ENCODE measurements around the gene KLF1. TPM values are rescaled to one million over a fixed set of nuclear protein-coding genes. Genes with fewer than 3 reads are reported as not detected.

The KLF1 gene
- total and polyA plus RNA-seq, 4 experiments from 2014 or later = not detected

DNA sequence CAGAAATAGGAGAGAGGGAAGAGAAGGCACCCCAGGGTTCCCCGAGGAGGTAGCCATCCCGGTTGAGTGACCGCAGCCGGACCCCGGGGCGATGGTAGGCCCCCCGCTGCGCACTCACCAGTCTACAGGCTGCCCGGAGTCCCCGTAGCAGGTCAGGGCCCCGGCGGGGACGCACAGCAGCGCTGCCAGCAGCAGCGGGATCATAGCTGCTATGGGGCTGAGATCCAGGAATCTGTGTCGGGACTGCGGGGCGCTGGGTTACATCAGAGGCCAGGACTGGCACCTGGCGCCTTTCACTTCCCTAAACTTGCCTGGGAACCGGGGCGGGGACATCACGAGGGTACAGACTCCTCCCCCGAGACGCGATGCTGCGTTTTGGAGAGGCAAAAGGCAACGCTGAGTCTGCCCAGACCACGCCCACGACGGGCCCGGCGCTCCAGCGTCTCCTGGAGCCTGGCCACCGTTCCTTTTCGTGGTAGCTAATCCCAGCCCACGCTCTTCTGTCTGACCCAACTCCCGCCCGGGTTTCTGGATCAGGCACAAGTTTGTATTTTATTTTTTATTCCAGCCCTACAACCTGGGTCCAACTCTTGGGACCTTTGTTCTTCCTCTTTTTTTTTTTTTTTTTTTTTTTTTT lies 5.7 kb downstream of the KLF1 start, which contains the start of gene DNASE2:
Gene DNASE2, minus strand, starts transcription at position 278 of the 637 bp plus-strand sequence. Its CDS starts 74 bp downstream, at position 204.
- Mint-ChIP-seq H3K4me1 (peaks cover 10 to 46% (median 23%) of the 10 kb centered on the region in 4 donors), H3K27me3 (no peaks in the 10 kb centered on the region), H3K27ac (peak within 1 kb of the TSS; percentile 85 to 96 (median 93)), H3K4me3 (peak within 1 kb of the TSS; percentile 88 to 92 (median 89)), H3K36me3 (peaks cover 0 to 19% of the 10 kb centered on the region in 2 donors), H3K9me3 (peaks cover 0 to 4% (median 0%) of the 10 kb centered on the region in 8 donors)
- H3K4me1 ChIP-seq (ENCODE audit: insufficient read depth, low read length) = peaks cover 29% of the 10 kb centered on the region
- peaks cover 11% of the 10 kb centered on the region for H3K36me3 ChIP-seq (ENCODE audit: insufficient read depth, low read length)
- POLR2A ChIA-PET (ENCODE audit: partially characterized antibody) = interaction anchor here (0.6 to 2.4 kb wide), 10 partner anchors 9 to 386 kb away, joined by 3 to 20 read pairs (median 4); partner anchors contain the start of genes GCDH and HOOK2
- CTCF ChIA-PET (ENCODE audit: partially characterized antibody) = interaction anchor here (0.7 to 9.0 kb wide), 10 partner anchors 9 to 96 kb away, joined by 3 to 166 read pairs (median 6); partner anchors contain the start of gene GCDH
- H3K27ac ChIP-seq (ENCODE audit: low read depth, low read length) = peak within 1 kb of the TSS; percentile 66
- H3K27me3 ChIP-seq (ENCODE audit: insufficient read depth, low read length) = no peaks in the 10 kb centered on the region
- intact Hi-C loops (cut with micrococcal nuclease) = loop anchor here (1.0 to 5.0 kb wide), 2 partner anchors 9 to 36 kb away; partner anchors contain the start of gene SYCE2
- H3K9me3 ChIP-seq (ENCODE audit: control insufficient read depth in 1 of 2, low read length in 2 of 2) = no peaks in the 10 kb centered on the region
- H3K4me3 ChIP-seq (ENCODE audit: low read length in 2 of 2) = peak within 1 kb of the TSS; percentile 73 to 76
- peak; percentile 80 to 91 (median 84) for DNase-seq

DNA sequence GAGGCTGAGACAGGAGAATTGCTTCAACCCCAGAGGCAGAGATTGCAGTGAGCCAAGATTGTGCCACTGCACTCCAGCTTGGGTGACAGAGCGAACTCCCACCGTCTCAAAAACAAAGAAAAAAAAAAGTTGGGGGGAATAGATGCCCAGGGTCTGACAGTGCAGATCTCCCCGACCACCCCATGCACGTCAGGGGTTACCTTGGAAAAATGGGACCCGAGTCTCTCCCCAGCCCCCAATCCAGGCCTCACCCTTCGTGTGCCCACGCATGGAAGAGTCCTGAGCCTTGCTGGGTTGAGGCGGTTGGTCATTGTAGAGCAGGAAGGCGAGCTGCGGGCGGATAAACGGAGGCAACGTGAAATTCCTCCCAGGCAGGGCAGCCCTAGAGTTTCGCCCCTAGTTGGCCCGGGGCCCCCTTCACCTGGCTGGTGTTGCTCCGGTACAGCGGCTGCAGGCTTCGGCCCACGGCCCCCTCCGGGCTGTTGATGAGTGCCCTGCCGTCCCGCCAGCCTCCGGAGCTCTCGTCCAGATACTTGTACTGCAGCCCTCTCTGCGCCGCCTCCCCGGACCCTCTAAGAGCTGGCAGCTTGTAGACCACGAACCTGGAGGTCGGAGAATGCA lies 6.3 kb downstream of the KLF1 start:
- CTCF ChIA-PET (ENCODE audit: partially characterized antibody) = interaction anchor here (0.7 to 9.0 kb wide), 7 partner anchors 8 to 97 kb away, joined by 3 to 166 read pairs (median 10); partner anchors contain the start of gene GCDH
- H3K4me1 Mint-ChIP-seq = peaks cover 10 to 44% (median 22%) of the 10 kb centered on the region in 4 donors
- Histone ChIP-seq H3K27me3 (ENCODE audit: insufficient read depth, low read length) (no peaks in the 10 kb centered on the region), H3K9me3 (ENCODE audit: control insufficient read depth in 1 of 2, low read length in 2 of 2) (no peaks in the 10 kb centered on the region), H3K36me3 (ENCODE audit: insufficient read depth, low read length) (peaks cover 11% of the 10 kb centered on the region), H3K27ac (ENCODE audit: low read depth, low read length) (peak overlapping the region; percentile 66), H3K4me3 (ENCODE audit: low read length in 2 of 2) (peak overlapping the region; percentile 73 to 76), H3K4me1 (ENCODE audit: insufficient read depth, low read length) (peaks cover 23% of the 10 kb centered on the region)
- H3K4me3 Mint-ChIP-seq = peak overlapping the region; percentile 88 to 92 (median 89)
- H3K36me3 Mint-ChIP-seq = peaks cover 2 to 24% of the 10 kb centered on the region in 2 donors
- H3K9me3 Mint-ChIP-seq = peaks cover 0 to 4% (median 0%) of the 10 kb centered on the region in 8 donors
- H3K27me3 Mint-ChIP-seq = no peaks in the 10 kb centered on the region
- POLR2A ChIA-PET (ENCODE audit: partially characterized antibody) = interaction anchor here (0.6 to 2.4 kb wide), 6 partner anchors 10 to 219 kb away, joined by 3 to 20 read pairs (median 4); partner anchors contain the start of genes GCDH and HOOK2
- peak overlapping the region; percentile 64 to 96 (median 86) for H3K27ac Mint-ChIP-seq
- DNase-seq = no peak
- intact Hi-C loops (cut with micrococcal nuclease) = loop anchor here (1.0 to 5.0 kb wide), 2 partner anchors 10 to 37 kb away; partner anchors contain the start of gene SYCE2

DNA sequence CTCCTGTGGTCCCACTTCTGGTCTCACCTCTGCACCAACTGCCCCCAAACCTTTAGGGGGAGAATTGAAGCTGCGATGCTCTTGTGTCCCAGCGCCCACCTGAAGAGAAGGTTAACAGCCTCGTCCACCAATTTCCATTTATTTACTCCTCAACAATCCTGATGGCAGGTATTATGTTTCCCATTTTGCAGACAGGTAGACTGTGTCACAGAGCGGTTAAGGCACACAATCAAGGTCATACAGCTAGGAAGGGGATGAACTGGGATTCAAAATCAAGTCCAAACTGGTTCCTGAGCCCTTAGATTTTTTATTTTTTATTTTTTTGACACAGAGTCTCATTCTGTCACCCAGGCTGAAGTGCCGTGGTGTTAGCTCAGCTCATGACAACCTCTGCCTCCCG lies 11.9 kb downstream of the KLF1 start:
- peaks cover 16% of the 10 kb centered on the region for H3K36me3 ChIP-seq (ENCODE audit: insufficient read depth, low read length)
- Mint-ChIP-seq H3K9me3 (peaks cover 0 to 4% (median 0%) of the 10 kb centered on the region in 8 donors), H3K4me3 (peak overlapping the region in 1 of 8 donors; percentile 18), H3K4me1 (peaks cover 4 to 20% (median 11%) of the 10 kb centered on the region in 4 donors), H3K36me3 (peaks cover 21 to 34% of the 10 kb centered on the region in 2 donors), H3K27ac (no peak overlapping the region), H3K27me3 (no peaks in the 10 kb centered on the region)
- peaks cover 8% of the 10 kb centered on the region for H3K4me1 ChIP-seq (ENCODE audit: insufficient read depth, low read length)
- DNase-seq = no peak
- no peaks in the 10 kb centered on the region for H3K9me3 ChIP-seq (ENCODE audit: control insufficient read depth in 1 of 2, low read length in 2 of 2)
- H3K4me3 ChIP-seq (ENCODE audit: low read length in 2 of 2) = no peak overlapping the region
- ChIA-PET POLR2A (ENCODE audit: partially characterized antibody) (interaction anchor here (0.9 kb wide), 1 partner anchor 15 kb away, joined by 3 read pairs; no protein-coding TSS in a partner anchor), CTCF (ENCODE audit: partially characterized antibody) (interaction anchor here (1.0 to 2.0 kb wide), 2 partner anchors 10 to 13 kb away, joined by 4 to 7 read pairs; partner anchors contain the start of gene KLF1)
- no peak overlapping the region for H3K27ac ChIP-seq (ENCODE audit: low read depth, low read length)
- H3K27me3 ChIP-seq (ENCODE audit: insufficient read depth, low read length) = no peaks in the 10 kb centered on the region
- intact Hi-C loops (cut with micrococcal nuclease) = no loop called here

DNA sequence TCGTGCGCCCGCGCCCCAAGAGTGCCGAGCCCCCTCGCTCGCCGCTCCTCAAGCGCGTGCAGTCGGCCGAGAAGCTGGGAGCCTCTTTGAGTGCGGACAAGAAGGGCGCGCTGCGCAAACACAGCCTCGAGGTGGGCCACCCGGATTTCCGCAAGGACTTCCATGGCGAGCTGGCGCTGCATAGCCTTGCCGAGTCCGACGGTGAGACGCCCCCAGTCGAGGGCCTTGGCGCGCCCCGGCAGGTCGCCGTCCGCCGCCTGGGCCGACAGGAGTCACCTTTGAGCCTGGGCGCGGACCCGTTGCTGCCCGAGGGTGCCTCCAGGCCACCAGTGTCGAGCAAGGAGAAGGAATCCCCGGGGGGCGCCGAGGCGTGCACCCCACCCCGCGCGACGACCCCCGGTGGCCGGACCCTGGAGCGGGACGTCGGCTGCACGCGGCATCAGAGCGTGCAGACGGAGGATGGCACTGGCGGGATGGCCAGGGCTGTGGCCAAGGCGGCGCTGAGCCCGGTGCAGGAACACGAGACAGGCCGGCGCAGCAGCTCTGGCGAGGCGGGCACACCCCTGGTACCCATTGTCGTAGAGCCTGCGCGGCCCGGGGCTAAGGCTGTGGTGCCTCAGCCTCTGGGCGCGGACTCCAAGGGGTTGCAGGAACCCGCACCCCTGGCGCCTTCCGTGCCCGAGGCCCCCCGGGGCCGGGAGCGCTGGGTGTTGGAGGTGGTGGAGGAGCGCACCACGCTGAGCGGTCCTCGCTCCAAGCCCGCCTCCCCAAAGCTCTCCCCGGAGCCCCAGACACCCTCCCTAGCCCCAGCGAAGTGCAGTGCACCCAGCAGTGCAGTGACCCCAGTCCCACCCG lies 12.9 kb downstream of the KLF1 start:
- ChIA-PET CTCF (ENCODE audit: partially characterized antibody) (interaction anchor here (1.4 to 3.0 kb wide), 3 partner anchors 8 to 108 kb away, joined by 6 to 16 read pairs (median 12); partner anchors contain the start of gene DNASE2), POLR2A (ENCODE audit: partially characterized antibody) (interaction anchor here (1.5 to 1.7 kb wide), 2 partner anchors 10 to 11 kb away, joined by 4 to 5 read pairs; no protein-coding TSS in a partner anchor)
- no peak overlapping the region for H3K27ac Mint-ChIP-seq
- intact Hi-C loops (cut with micrococcal nuclease) = no loop called here
- Histone ChIP-seq H3K27ac (ENCODE audit: low read depth, low read length) (no peak overlapping the region), H3K4me1 (ENCODE audit: insufficient read depth, low read length) (no peaks in the 10 kb centered on the region), H3K27me3 (ENCODE audit: insufficient read depth, low read length) (no peaks in the 10 kb centered on the region), H3K9me3 (ENCODE audit: control insufficient read depth in 1 of 2, low read length in 2 of 2) (no peaks in the 10 kb centered on the region), H3K36me3 (ENCODE audit: insufficient read depth, low read length) (peaks cover 16% of the 10 kb centered on the region), H3K4me3 (ENCODE audit: low read length in 2 of 2) (no peak overlapping the region)
- H3K36me3 Mint-ChIP-seq = peaks cover 21 to 34% of the 10 kb centered on the region in 2 donors
- H3K27me3 Mint-ChIP-seq = no peaks in the 10 kb centered on the region
- no peak for DNase-seq
- peaks cover 2 to 14% (median 6%) of the 10 kb centered on the region in 4 donors for H3K4me1 Mint-ChIP-seq
- peak overlapping the region in 1 of 8 donors; percentile 45 for H3K4me3 Mint-ChIP-seq
- H3K9me3 Mint-ChIP-seq = peaks cover 0 to 4% (median 0%) of the 10 kb centered on the region in 8 donors

GRCh38 chr19:12872941-12873890 lies 13.8 kb downstream of the KLF1 start:
- peaks cover 0 to 1% of the 10 kb centered on the region in 2 donors for H3K27me3 Mint-ChIP-seq
- peaks cover 21 to 29% of the 10 kb centered on the region in 2 donors for H3K36me3 Mint-ChIP-seq
- no peak overlapping the region for H3K4me3 ChIP-seq (ENCODE audit: low read length in 2 of 2)
- H3K4me1 Mint-ChIP-seq = peaks cover 2 to 14% (median 5%) of the 10 kb centered on the region in 4 donors
- DNase-seq = peak; percentile 44 to 87 (median 58)
- no peaks in the 10 kb centered on the region for H3K9me3 ChIP-seq (ENCODE audit: control insufficient read depth in 1 of 2, low read length in 2 of 2)
- H3K27me3 ChIP-seq (ENCODE audit: insufficient read depth, low read length) = no peaks in the 10 kb centered on the region
- CTCF ChIA-PET (ENCODE audit: partially characterized antibody) = interaction anchor here (0.9 to 3.0 kb wide), 7 partner anchors 9 to 111 kb away, joined by 4 to 16 read pairs (median 8); partner anchors contain the start of gene DNASE2
- H3K27ac ChIP-seq (ENCODE audit: low read depth, low read length) = no peak overlapping the region
- peaks cover 11% of the 10 kb centered on the region for H3K36me3 ChIP-seq (ENCODE audit: insufficient read depth, low read length)
- H3K4me3 Mint-ChIP-seq = peak overlapping the region; percentile 34 to 76 (median 48)
- H3K27ac Mint-ChIP-seq = peak overlapping the region in 6 of 7 donors; percentile 5 to 89 (median 64)
- POLR2A ChIA-PET (ENCODE audit: partially characterized antibody) = interaction anchor here (1.5 to 1.7 kb wide), 3 partner anchors 11 to 83 kb away, joined by 3 to 5 read pairs (median 4); no protein-coding TSS in a partner anchor
- H3K4me1 ChIP-seq (ENCODE audit: insufficient read depth, low read length) = no peaks in the 10 kb centered on the region
- intact Hi-C loops (cut with micrococcal nuclease) = no loop called here
- H3K9me3 Mint-ChIP-seq = peaks cover 0 to 4% (median 0%) of the 10 kb centered on the region in 8 donors

Measured in CD4-positive, alpha-beta memory T cell (primary cell).